WI38 (cell line): ENCODE data around the gene AGRN.

Experiments
- H3K4me3 ChIP-seq: 2 replicates; pipeline ENCODE4 v1.5.1; 2011; ENCODE audit warnings: low read depth, mild to moderate bottlenecking, control low read depth, low read length
- CTCF ChIP-seq: IDR thresholded peaks from 2 replicates; pipeline ENCODE4 v1.5.1; 2012; ENCODE audit warnings: low read depth, mild to moderate bottlenecking, control low read depth, low read length

AGRN gene

GRCh38 chr1:979744-980072, 40.2 kb upstream of the AGRN start:
- H3K4me3 ChIP-seq: no peak overlapping the region
- TF ChIP-seq CTCF: no peak

- no peak for TF ChIP-seq CTCF
Measured at GRCh38 chr1:980137-980571, 39.8 kb upstream of the AGRN start.

GRCh38 chr1:980602-981395, 39.1 kb upstream of the AGRN start:
- TF ChIP-seq CTCF: no peak
- no peak overlapping the region for H3K4me3 ChIP-seq

More at GRCh38 chr1:980137-980571, 39.8 kb upstream of the AGRN start:
- H3K4me3 ChIP-seq: no peak overlapping the region

GRCh38 chr1:981491-981954, 38.4 kb upstream of the AGRN start:
- no peak for TF ChIP-seq CTCF
- no peak overlapping the region for H3K4me3 ChIP-seq

GRCh38 chr1:981955-982558, 37.9 kb upstream of the AGRN start, which contains the start of gene PERM1:
TSS of gene PERM1 (minus strand) at chr1:982093. CDS start at chr1:981029, 1,064 bp downstream.
- H3K4me3 ChIP-seq: no peak within 1 kb of the TSS
- no peak for TF ChIP-seq CTCF

GRCh38 chr1:982765-983436, 37.0 kb upstream of the AGRN start:
- TF ChIP-seq CTCF: no peak

More at GRCh38 chr1:982765-983436, 37.0 kb upstream of the AGRN start:
- no peak overlapping the region for H3K4me3 ChIP-seq
